Aorta (tissue), 5 donors: ENCODE data around the gene PDE1C. TPM values are rescaled to one million over a fixed set of nuclear protein-coding genes. Genes with fewer than 3 reads are reported as not detected.

Experiments used
- ATAC-seq: fragments of 200-7000 bp; cut with Tn5 transposase; one replicate; pipeline ENCODE4 v1.9.1; 2022; ENCODE audit warnings: moderate library complexity; ENCODE audit not compliant: low FRiP score
- DNase-seq, 2 donors: peaks; one replicate each; pipeline ENCODE4 v3.0.0-alpha.2; 2020
- H3K27ac ChIP-seq, 2 donors: one replicate each; pipeline ENCODE4 v1.5.1; 2013; ENCODE audit warnings: low read length in 2 of 2, mild to moderate bottlenecking in 2 of 2, moderate library complexity in 2 of 2, control low read depth in 1 of 2, inconsistent platforms in 1 of 2, low read depth in 1 of 2
- H3K27me3 ChIP-seq, 2 donors: one replicate each; pipeline ENCODE4 v1.6.1; 2013; ENCODE audit warnings: control low read depth in 1 of 2, low read length in 1 of 2, mild to moderate bottlenecking in 1 of 2, moderate library complexity in 1 of 2; ENCODE audit not compliant: insufficient read depth in 2 of 2, control insufficient read depth in 1 of 2
- H3K36me3 ChIP-seq, 2 donors: one replicate each; pipeline ENCODE4 v1.6.1; 2013; ENCODE audit warnings: control low read depth in 1 of 2, low read length in 1 of 2, mild to moderate bottlenecking in 1 of 2; ENCODE audit not compliant: insufficient read depth in 2 of 2, control insufficient read depth in 1 of 2
- H3K4me1 ChIP-seq, 2 donors: one replicate each; pipeline ENCODE4 v1.6.1; 2013; ENCODE audit warnings: low read length in 2 of 2, control low read depth in 1 of 2, mild to moderate bottlenecking in 1 of 2, moderate library complexity in 1 of 2; ENCODE audit not compliant: insufficient read depth in 2 of 2, control insufficient read depth in 1 of 2
- H3K4me3 ChIP-seq, 2 donors: one replicate each; pipeline ENCODE4 v1.5.1; 2013; ENCODE audit warnings: low read length in 2 of 2, control low read depth in 1 of 2, mild to moderate bottlenecking in 1 of 2
- H3K9me3 ChIP-seq: one replicate; pipeline ENCODE4 v1.6.1; 2013; ENCODE audit warnings: mild to moderate bottlenecking, low read length; ENCODE audit not compliant: control insufficient read depth
- WGBS, 2 donors: extraction: QIAGEN DNeasy Blood & Tissue Kit; methylation state at CpG; one replicate each; pipeline ENCODE4 v1.1.7; 2013; 5-methylcytosine and 5-hydroxymethylcytosine counted together
- intact Hi-C, 2 donors: fragments of 100-400 bp; cut with DNase I; formaldehyde crosslinking; loops; one replicate each; pipeline versions ENCODE4 v1.14.2 to v1.15.0; 2022
- polyA plus RNA-seq, 2 donors: library from polyadenylated mRNA; stranded (reverse); fragments of 200-250 nt; gene quantifications; one replicate each; pipeline ENCODE4 v1.2.3, GENCODE V29; 2013
- total RNA-seq, 2 donors: library from RNA; stranded (reverse); fragmentation: NEBNext Ultra II Directional; extraction: Animal tissue kit (Norgen Biotek cat#: 25700); gene quantifications; one replicate each; pipeline ENCODE4 v1.2.1, GENCODE V29; 2021
- donor health status: healthy with polysubstance abuse.
- donor health status: Bipolar disorder and iron deficiency.
- donor health status: DM: no; HTN: no; CAD: no.
- donor health status: DM: no; HTN: no; CAD: no.
- donor health status: DM: yes; HTN: yes; CAD: no.

Gene PDE1C
- total and polyA plus RNA-seq, 4 donors: 0.84 to 7.1 (median 4.6) TPM

- Histone ChIP-seq H3K36me3 (no peaks in the 10 kb centered on the region), H3K27me3 (no peaks in the 10 kb centered on the region), H3K9me3 (peaks cover 2% of the 10 kb centered on the region), H3K27ac (no peak overlapping the region), H3K4me1 (no peaks in the 10 kb centered on the region), H3K4me3 (no peak overlapping the region)
- intact Hi-C loops: no loop called here
- DNase-seq (no peak), ATAC-seq (no peak)
- 93% methylated on average over 1 of the region's 1 CpG for WGBS, 2 donors
Observed at GRCh38 chr7:31940167-31940566, 130.0 kb downstream of the PDE1C start.

DNA sequence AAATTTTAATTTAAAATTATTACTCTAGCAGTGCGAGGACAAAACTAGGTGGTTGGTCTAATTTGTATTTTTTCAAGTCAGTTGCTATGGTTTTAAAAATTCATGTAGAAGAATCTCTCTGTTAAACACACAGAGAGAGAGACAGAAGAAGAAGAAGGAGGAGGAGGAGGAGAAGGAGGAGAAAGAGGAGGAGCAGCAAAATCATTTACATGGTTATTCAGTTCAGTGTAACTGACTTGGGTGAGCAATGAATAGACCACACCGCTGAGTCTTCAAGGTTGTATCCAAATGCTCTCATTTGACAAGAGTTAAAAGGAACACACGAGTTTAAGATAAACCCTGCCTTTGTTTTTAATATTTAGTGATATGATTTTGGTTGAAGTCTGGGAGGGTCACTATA lies 131.1 kb downstream of the PDE1C start:
- no peaks in the 10 kb centered on the region for H3K36me3 ChIP-seq
- no peak for ATAC-seq
- no peaks in the 10 kb centered on the region for H3K27me3 ChIP-seq
- intact Hi-C loops: no loop called here
- H3K9me3 ChIP-seq: no peaks in the 10 kb centered on the region
- no peaks in the 10 kb centered on the region for H3K4me1 ChIP-seq
- 76% methylated on average over 3 of the region's 3 CpGs for WGBS, 2 donors
- H3K27ac ChIP-seq: no peak overlapping the region
- no peak overlapping the region for H3K4me3 ChIP-seq
- no peak for DNase-seq

- no peak for DNase-seq
- Histone ChIP-seq H3K4me1 (no peaks in the 10 kb centered on the region), H3K36me3 (no peaks in the 10 kb centered on the region), H3K27me3 (no peaks in the 10 kb centered on the region), H3K4me3 (no peak overlapping the region), H3K9me3 (no peaks in the 10 kb centered on the region), H3K27ac (no peak overlapping the region)
- intact Hi-C loops: no loop called here
- no peak for ATAC-seq
Observed at GRCh38 chr7:31938650-31939049, 131.6 kb downstream of the PDE1C start.

- H3K27ac ChIP-seq: no peak overlapping the region
- H3K4me1 ChIP-seq: no peaks in the 10 kb centered on the region
- H3K9me3 ChIP-seq: no peaks in the 10 kb centered on the region
- intact Hi-C loops: no loop called here
- H3K4me3 ChIP-seq: no peak overlapping the region
- no peak for DNase-seq
- no peaks in the 10 kb centered on the region for H3K27me3 ChIP-seq
- no peaks in the 10 kb centered on the region for H3K36me3 ChIP-seq
- ATAC-seq: no peak
Observed at GRCh38 chr7:31937982-31938381, 132.2 kb downstream of the PDE1C start.

DNA sequence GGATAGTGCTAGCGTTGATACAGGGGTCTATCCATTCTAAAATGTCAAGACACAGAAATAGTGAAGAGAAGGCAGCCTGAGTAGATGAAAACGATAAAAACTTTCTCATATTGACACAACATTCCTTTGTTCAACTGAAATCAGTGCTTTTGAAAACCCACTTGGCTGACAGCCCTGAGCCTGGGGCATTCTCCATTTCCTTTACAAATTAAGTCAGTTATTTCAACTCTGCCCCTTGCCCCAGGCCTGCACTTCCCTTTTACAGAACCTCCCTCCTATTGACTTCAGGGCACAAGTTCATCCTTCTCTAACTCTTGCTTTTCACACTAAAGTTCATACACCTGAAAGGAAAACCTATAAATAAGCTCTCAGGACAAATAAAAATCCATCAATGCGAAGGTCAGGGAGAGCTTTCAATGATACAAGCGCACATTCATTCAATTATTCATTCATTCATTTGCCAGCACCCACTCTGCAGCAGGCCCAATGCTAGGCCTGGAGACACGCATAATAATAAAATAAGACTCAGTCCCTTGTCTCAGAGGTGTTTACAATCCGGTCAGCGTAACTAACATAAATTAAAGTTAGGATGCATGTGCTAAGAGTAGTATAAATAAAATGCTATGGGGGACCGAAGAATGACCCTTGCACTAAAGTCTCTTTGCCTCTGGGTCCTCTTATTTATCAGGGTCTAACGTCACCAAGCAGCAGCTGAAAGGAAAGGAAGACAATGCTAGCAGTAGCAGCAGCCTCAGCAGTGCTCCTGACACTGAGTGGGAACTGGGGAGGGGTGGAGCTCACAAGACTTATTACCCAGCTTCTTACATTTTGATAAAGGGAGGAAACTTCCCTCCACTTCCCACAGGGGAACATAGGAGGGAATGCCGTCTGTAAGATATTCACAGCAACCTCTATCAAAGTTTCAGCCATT lies 134.8 kb downstream of the PDE1C start:
- Histone ChIP-seq H3K36me3 (no peaks in the 10 kb centered on the region), H3K4me1 (no peaks in the 10 kb centered on the region), H3K9me3 (no peaks in the 10 kb centered on the region), H3K27ac (no peak overlapping the region), H3K4me3 (no peak overlapping the region), H3K27me3 (no peaks in the 10 kb centered on the region)
- ATAC-seq (no peak), DNase-seq (no peak)
- 50 to 59% methylated on average over 10 of the region's 10 CpGs for WGBS, 2 donors
- intact Hi-C loops: no loop called here

GRCh38 chr7:31934551-31934950 lies 135.7 kb downstream of the PDE1C start:
- DNase-seq (no peak), ATAC-seq (no peak)
- H3K27me3 ChIP-seq: no peaks in the 10 kb centered on the region
- no peak overlapping the region for H3K27ac ChIP-seq
- WGBS, 2 donors: 71 to 74% methylated on average over 4 of the region's 4 CpGs
- H3K9me3 ChIP-seq: no peaks in the 10 kb centered on the region
- no peaks in the 10 kb centered on the region for H3K36me3 ChIP-seq
- no peak overlapping the region for H3K4me3 ChIP-seq
- no peaks in the 10 kb centered on the region for H3K4me1 ChIP-seq
- intact Hi-C loops: no loop called here

- Histone ChIP-seq H3K27me3 (no peaks in the 10 kb centered on the region), H3K27ac (no peak overlapping the region), H3K4me1 (no peaks in the 10 kb centered on the region), H3K36me3 (no peaks in the 10 kb centered on the region), H3K9me3 (no peaks in the 10 kb centered on the region), H3K4me3 (no peak overlapping the region)
- WGBS, 2 donors: 73 to 88% methylated on average over 1 of the region's 1 CpG
- intact Hi-C loops: no loop called here
- no peak for ATAC-seq
- no peak for DNase-seq
Observed at GRCh38 chr7:31933481-31933880, 136.7 kb downstream of the PDE1C start.

- Histone ChIP-seq H3K27me3 (no peaks in the 10 kb centered on the region), H3K4me3 (no peak overlapping the region), H3K27ac (no peak overlapping the region), H3K4me1 (no peaks in the 10 kb centered on the region), H3K36me3 (no peaks in the 10 kb centered on the region), H3K9me3 (no peaks in the 10 kb centered on the region)
- no peak for DNase-seq
- no peak for ATAC-seq
- whole genome bisulfite sequencing, 2 donors: 85 to 86% methylated on average over 5 of the region's 5 CpGs
- intact Hi-C loops: no loop called here
Observed at GRCh38 chr7:31926991-31927584, 143.1 kb downstream of the PDE1C start.
